ENCODE results near the gene ADGRD2.

The ADGRD2 gene

GRCh38 chr9:124514125-124514524, 63.9 kb downstream of the ADGRD2 start:
- no peak for DNase-seq

GRCh38 chr9:124514874-124515273, 64.6 kb downstream of the ADGRD2 start:
- no peak for DNase-seq

GRCh38 chr9:124517600-124517999, 67.3 kb downstream of the ADGRD2 start:
- no peak for DNase-seq

DNA sequence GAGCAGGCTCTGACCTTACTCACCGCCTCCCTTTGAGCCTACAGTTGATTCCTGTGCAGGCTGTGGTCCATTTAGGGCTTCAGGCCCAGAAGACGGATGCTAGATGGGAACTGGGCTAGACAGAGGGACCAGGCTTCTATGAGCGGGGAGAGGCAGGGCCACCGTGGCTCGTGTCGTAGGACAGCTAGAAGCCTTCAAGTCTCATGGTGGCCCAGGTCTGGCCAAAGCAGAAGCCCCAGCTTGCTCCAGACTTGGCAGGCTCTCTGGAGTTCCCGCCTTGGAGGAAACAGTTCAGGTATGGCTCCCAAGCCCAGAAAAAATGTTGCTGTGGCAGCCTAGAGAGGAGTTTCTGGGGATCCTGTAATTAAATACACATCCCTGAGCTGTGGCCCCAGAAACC, 67.9 kb downstream of the ADGRD2 start:
- no peak for DNase-seq

DNA sequence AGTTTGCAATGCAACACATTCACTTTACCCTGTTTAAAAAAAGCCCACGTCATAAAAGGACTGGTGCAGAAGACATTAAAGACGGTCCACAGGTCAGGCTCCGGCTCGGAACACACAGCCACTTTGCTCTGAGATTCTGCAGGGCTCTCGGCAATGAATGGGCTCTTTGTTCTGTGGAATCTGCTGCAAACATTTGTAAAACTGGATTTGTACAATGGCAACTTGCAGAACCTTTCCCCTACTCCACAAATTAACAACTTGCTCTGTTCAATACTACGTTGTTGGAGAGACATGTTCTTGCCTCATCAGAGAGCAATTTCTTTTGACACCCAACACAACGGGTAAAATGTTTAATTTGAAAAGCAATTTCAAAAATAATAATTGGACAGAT, 70.0 kb downstream of the ADGRD2 start:
- no peak for DNase-seq

DNA sequence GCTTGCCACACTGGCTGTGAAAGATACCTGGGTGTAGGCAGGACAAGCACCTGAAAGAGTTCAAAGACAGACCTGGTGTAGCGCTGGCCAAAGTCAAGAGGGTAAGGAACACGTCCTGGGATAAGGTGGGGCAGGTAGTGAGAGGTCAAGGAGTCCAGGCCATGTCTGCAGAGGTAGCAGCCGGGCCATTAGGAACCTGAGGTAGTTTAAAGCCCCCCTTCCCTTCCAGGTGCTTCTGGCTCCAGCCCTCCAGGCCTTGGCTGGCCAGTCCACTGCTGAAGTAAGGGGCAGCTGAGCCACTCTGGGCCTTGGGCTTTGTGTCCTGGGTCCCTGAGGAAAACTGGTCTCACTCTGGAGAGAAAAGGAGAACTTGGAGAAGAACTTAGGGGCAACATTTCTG, 70.9 kb downstream of the ADGRD2 start:
- DNase-seq = no peak

- DNase-seq = no peak
Measured at GRCh38 chr9:124522121-124523098, 72.2 kb downstream of the ADGRD2 start.

DNA sequence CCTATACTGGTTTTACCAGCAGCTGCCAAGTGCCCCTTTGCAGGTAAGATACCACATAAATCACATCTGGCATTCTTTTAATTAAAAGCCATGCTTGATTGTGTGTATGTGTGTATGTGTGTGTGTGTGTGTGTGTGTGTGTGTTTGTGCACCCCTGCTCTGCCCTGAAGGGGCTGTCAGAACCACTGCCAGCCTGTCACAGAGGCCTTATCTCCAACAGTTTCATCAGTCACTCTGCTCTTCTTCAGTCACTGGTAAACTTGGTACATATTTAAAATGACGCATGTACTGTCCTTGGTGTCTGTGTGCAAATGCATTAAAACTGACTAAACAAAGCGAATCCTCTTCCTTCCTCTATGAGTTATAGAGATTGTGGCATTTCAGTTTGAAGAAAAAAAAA, 75.9 kb downstream of the ADGRD2 start:
- no peak for DNase-seq

DNA sequence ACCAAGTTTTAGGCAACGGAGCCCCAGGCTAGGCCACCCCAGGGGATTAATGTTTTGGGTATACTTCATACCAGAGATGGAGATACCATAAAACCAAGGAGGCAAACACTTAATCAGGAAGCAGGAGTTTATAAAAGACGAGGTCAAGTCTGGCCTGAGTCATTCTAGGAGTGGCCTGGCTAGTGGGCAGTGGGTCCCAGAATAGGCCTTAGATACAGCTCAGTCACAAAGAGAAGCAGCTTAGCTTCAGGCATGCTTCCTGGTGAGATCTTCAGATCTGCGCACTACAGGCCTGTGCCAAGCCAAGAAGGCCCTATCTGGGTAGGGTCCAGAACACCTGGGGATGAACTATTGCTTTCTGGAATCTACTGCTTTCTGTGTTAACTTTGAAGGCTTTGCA, 77.5 kb downstream of the ADGRD2 start:
- no peak for DNase-seq
